Stomach smooth muscle (tissue), 2 donors: Measurements from ENCODE around the gene ZNF217.
A peak's percentile ranks its signal among the peaks of the same experiment; 100 is the strongest.

ENCODE experiments used
- H3K27ac ChIP-seq: one replicate; pipeline ENCODE4 v1.7.0; 2013; ENCODE audit warnings: mild to moderate bottlenecking, low read length, inconsistent platforms
- H3K27me3 ChIP-seq, 2 donors: one replicate each; pipeline ENCODE4 v1.7.0; 2013; ENCODE audit warnings: low read length in 2 of 2; ENCODE audit not compliant: insufficient read depth in 2 of 2, control insufficient read depth in 1 of 2
- H3K36me3 ChIP-seq, 2 donors: one replicate each; pipeline ENCODE4 v1.7.0; 2013; ENCODE audit warnings: low read length in 2 of 2; ENCODE audit not compliant: control insufficient read depth in 2 of 2, insufficient read depth in 2 of 2
- H3K4me1 ChIP-seq: one replicate; pipeline ENCODE4 v1.7.0; 2013; ENCODE audit warnings: low read length; ENCODE audit not compliant: control insufficient read depth, insufficient read depth
- H3K4me3 ChIP-seq, 2 donors: one replicate each; pipeline ENCODE4 v1.7.0; 2013; ENCODE audit warnings: low read length in 2 of 2
- H3K9ac ChIP-seq, 2 donors: one replicate each; pipeline ENCODE4 v1.7.0; 2013; ENCODE audit warnings: low read length in 2 of 2, mild to moderate bottlenecking in 1 of 2
- H3K9me3 ChIP-seq, 2 donors: one replicate each; pipeline ENCODE4 v1.7.0; 2013; ENCODE audit warnings: low read length in 2 of 2; ENCODE audit not compliant: control insufficient read depth in 2 of 2
- donor health status: healthy.
- donor health status: Pancreatic carcinoma.

Gene ZNF217

DNA sequence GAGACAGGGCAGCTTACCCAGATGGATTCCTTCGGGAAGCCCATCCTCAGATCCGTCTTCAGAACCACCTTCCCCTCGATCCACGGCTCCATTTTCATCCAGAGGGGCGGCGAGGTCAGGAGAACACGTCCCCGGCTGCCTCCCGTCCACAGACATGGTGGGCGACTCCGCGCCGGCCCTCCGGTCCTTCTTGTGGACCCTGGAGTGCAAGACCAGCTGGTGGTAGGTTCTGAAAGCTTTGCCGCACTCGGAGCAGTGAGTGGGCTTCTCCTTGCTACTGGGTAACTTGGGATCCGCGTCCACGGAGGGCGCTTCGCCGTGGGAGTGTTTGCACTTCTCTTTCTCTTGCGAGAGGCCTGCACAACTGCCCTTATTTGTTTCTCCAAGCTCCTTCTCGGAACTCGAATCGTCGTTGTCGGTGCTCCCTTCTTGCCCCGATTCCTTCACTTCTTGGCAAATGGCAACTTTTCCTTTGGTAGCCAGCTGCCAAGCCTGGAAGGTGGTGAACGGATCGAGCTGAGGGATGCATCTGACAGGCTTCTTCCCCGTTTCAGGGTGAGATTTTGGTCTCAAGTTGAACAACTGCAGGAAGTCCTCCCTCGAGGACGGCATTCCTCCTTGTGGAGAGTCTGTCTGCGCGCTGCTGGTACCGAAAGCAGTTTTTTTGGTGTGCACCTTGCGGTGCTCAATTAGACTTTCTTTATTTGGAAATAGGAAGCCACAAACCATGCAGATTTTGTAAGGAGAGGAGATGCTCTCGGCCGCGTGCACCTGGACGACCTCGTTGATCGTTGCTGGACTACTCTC is 12.0 kb downstream of the ZNF217 start:
- peaks cover 19% of the 10 kb centered on the region for H3K4me1 ChIP-seq

DNA sequence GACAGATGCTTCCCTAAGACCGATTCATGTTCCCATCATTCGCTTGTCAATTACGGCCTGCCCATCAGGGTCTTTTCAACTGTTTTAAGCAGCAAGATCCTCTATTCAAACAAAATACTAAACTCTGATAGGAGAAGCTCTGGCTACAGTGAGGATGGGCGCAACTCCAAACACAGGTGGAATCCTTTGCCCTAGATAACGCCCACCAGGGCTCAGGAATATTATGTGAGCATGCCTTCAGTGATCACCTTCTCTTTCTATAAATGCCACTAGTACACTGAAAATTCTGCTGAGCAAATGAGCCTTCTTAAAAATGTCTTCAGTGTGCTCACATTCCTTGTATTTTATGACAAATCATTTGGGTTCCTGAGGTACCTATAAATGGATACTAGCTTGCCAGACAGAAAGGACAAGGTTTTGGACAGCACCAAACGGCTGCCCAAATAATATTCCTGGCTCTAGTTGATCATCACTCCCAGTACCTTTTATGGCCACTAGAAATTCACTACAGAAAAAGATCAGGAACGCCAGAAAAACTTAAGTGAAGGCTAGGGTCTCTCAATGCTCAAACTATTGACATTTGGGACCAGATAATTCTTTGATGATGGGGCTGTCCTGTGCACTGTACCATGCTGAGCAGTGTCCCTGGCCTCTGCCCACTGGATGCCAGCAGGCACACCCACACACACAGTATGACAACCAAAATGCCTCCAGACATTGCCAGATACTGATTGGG is 13.1 kb downstream of the ZNF217 start:
- Histone ChIP-seq H3K4me3 (no peak overlapping the region), H3K4me1 (peaks cover 19% of the 10 kb centered on the region), H3K9me3 (no peaks in the 10 kb centered on the region), H3K27me3 (no peaks in the 10 kb centered on the region), H3K9ac (no peak overlapping the region), H3K36me3 (peaks cover 0 to 27% of the 10 kb centered on the region in 2 donors), H3K27ac (no peak overlapping the region)

More for the DNA sequence above, 12.0 kb downstream of the ZNF217 start:
- H3K4me3 ChIP-seq: no peak overlapping the region
- H3K27ac ChIP-seq: no peak overlapping the region
- no peaks in the 10 kb centered on the region for H3K27me3 ChIP-seq
- peaks cover 0 to 17% of the 10 kb centered on the region in 2 donors for H3K36me3 ChIP-seq
- H3K9me3 ChIP-seq: no peaks in the 10 kb centered on the region
- no peak overlapping the region for H3K9ac ChIP-seq

DNA sequence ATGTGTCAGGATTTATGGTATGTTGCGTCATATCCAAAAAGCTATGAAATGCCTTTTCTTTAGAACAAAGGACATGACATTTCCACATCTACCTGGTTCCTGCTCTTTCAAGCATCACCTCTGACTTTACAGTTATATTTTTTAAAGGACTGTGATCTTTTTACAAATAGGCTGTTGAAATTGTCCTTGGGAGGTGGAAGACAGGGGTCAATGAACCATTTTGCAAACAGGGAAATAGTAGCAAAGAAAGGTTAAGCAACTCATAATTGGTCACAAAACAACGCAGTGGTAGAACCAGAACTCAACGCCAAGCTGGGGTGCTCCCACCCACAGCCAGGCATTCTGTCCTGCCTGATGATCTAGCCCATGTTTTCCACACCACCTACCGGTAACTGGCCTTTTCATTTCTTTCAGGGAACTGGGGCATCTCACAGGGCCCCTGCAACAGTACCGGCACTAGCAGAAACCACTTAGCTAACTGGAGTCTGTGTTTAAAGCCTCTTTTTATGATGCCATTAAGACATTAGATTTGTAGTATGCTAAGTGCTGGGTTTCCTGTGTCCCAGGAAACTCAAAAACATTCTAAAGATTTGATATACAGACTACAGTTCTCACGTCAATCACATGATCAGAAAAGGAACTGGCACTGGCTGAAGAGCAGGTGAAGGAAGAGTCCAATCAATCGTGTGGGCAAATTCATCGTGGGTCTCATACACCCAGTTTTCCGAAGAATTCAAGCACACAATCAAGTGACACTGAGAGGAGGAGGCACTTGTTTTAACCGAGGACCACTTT is 13.9 kb downstream of the ZNF217 start:
- H3K4me1 ChIP-seq: peaks cover 19% of the 10 kb centered on the region

DNA sequence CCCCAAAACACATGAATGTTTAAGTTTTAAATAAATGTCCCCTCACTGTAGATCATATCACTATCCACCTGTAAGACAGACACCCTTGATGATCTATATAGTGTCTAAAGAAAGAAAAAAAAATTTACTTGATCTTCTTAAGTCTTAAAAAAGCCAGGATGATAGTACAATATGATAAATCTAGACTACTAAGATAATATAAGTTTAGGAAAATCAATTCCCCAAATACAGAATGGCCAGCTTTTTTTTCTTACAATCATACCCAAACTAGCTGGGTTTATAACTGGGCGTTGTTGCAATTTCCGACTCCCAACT is 14.4 kb downstream of the ZNF217 start:
- Histone ChIP-seq H3K9me3 (no peaks in the 10 kb centered on the region), H3K27ac (no peak overlapping the region), H3K36me3 (peaks cover 0 to 28% of the 10 kb centered on the region in 2 donors), H3K4me3 (peak overlapping the region; percentile 3 to 10), H3K4me1 (peaks cover 19% of the 10 kb centered on the region), H3K27me3 (no peaks in the 10 kb centered on the region), H3K9ac (no peak overlapping the region)

More for the DNA sequence above, 13.9 kb downstream of the ZNF217 start:
- Histone ChIP-seq H3K4me3 (peak overlapping the region in 1 of 2 donors; percentile 0), H3K9me3 (no peaks in the 10 kb centered on the region), H3K27me3 (no peaks in the 10 kb centered on the region), H3K27ac (no peak overlapping the region), H3K36me3 (peaks cover 0 to 28% of the 10 kb centered on the region in 2 donors), H3K9ac (no peak overlapping the region)

DNA sequence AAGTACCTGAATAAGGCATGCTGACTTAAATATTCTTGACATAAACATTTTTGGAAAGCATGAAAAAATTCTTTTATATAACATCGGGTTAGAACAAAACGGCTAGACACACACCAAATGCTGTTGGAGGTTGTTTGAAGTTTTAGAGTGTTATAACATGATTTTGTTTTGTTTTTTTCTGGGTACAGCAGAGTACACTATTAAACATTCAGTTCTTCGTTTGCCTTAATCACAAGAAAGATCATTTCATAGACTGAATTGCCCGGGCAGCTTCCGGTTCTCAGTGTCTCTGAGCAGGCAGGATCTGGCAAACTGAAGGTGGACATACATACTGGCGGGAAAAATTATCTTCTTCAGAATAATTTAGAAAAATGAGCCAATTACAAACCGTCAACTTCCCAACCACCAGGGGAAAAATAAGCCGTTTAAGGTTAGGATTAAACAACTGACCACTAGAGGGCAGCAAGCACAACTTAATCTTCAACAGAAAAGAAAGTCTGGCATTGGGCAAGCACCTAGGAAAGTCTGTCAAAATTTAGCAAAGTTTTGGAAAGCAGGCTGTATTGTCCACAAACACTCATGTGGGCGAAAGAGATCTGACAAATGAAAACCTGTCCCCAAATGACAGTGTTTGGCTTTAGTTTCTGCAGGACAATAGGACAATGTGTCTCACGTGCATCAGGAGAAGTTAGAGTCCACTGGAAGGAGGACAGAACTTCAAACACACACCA is 15.0 kb downstream of the ZNF217 start:
- Histone ChIP-seq H3K4me1 (peaks cover 19% of the 10 kb centered on the region), H3K9ac (peak overlapping the region in 1 of 2 donors; percentile 24), H3K4me3 (peak overlapping the region; percentile 10 to 44), H3K27me3 (no peaks in the 10 kb centered on the region), H3K9me3 (no peaks in the 10 kb centered on the region), H3K27ac (no peak overlapping the region), H3K36me3 (peaks cover 0 to 28% of the 10 kb centered on the region in 2 donors)

DNA sequence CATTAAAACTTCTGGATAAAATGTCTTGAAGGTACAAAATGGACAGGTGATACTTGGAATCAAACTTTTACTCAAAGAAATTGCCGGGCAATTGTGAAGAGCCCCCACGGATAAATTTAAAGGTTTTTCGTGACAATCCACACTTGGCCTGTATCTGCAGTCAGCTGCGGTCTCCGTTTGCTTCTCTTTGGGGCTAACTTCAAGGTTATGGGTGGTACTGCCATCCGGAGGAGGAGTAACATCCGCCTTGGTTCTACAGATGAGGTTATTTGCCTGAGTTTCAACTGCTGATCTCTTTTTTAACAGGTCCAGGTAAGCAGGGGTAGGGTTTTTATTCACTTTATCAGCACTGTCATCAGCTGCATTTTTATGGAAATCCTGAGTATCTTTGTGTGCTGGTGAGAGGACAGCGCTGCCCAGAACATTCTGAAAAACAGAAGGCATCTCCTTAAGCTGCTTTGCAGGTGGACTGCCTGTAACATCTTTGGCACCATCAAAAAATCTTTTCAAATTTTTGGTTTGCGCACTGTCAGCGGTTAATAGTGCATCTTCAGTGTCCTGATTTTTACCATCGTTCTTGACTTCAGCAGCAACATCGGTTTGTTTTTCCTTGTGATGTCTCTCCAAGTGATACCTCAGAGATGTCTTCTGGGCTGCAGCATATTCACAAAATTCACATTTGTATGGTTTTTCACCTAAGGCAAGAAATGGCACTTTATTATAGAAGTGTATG is 16.9 kb downstream of the ZNF217 start:
- no peaks in the 10 kb centered on the region for H3K27me3 ChIP-seq
- H3K36me3 ChIP-seq: peaks cover 0 to 18% of the 10 kb centered on the region in 2 donors
- no peak overlapping the region for H3K4me3 ChIP-seq
- no peak overlapping the region for H3K27ac ChIP-seq
- H3K9me3 ChIP-seq: no peaks in the 10 kb centered on the region
- H3K4me1 ChIP-seq: peaks cover 19% of the 10 kb centered on the region
- H3K9ac ChIP-seq: no peak overlapping the region

DNA sequence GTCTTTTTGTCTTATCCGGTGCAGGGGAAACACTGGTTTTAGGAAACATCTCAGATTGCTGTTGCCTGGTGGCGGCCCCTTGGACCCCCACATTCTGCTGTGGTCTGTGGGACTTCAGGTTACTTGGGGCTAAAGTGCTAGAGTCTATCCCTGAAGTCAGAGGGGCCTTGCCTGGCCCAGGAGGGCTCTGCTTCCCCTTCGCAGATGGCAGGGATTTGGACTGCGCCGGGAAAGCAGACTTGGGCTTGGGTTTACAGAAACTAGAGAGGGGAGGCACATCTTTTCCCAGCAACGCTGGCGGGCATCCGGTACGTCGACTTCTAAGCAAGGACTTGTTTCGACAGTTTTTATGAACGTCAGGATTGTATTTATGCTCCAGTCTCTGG is 17.5 kb downstream of the ZNF217 start:
- H3K4me3 ChIP-seq: no peak overlapping the region
- H3K9me3 ChIP-seq: no peaks in the 10 kb centered on the region
- H3K9ac ChIP-seq: no peak overlapping the region
- H3K27ac ChIP-seq: no peak overlapping the region
- peaks cover 15% of the 10 kb centered on the region for H3K4me1 ChIP-seq
- no peaks in the 10 kb centered on the region for H3K27me3 ChIP-seq
- peaks cover 0 to 15% of the 10 kb centered on the region in 2 donors for H3K36me3 ChIP-seq

DNA sequence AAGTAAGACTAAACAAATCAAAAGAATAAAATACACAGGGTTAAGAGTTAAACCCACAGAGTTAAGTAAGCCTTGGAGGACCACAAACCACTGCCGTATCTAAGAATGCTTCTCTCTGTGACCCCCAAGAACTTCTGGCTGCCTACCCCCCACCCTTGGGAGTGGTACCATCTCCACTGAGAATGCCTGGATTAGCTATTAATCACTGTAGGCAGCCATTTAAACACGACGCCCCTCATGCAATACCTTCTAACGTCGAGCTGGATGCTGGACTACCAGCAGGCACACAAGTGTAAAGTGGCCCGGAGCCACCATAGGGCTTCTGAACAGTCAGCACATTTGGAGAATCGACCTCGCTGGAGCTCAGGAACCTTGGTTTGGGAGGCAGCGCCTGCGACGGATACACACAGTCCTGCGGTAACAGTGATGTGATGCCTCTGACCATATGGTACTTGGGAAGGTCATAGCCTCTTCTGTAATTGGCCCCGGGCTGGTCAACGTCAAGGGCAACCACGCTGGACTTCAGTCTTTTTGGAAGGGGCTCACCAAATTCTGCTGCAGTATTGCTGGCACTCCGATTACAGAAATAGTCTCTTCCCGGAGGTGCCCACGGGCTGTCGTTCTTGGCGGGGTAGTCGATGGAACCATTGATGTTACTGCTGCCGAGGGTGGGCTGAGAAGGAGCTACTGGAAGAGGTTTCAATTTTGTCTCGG is 18.0 kb downstream of the ZNF217 start:
- Histone ChIP-seq H3K36me3 (peaks cover 0 to 15% of the 10 kb centered on the region in 2 donors), H3K27me3 (no peaks in the 10 kb centered on the region), H3K4me1 (peaks cover 13% of the 10 kb centered on the region), H3K9ac (no peak overlapping the region), H3K9me3 (no peaks in the 10 kb centered on the region), H3K4me3 (no peak overlapping the region), H3K27ac (no peak overlapping the region)

DNA sequence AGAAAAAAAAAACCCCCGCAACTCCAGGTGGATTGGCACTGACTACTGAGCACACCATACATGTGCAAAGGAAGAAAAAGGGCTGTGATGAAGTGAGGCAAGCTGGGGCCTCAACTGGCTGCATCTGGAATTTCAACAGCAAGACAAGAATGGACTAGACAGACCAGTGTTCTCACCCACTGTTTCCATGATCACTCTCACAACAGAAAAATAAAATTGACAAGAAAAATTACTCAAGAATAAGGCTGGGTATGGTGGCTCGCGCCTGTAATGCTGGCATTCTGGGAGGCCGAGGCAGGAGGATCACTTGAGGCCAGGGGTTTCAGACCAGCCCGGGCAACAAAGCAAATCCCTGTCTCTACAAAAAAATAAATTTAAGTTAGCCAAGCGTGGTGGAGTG is 18.8 kb downstream of the ZNF217 start:
- peaks cover 7% of the 10 kb centered on the region for H3K4me1 ChIP-seq
- H3K27ac ChIP-seq: no peak overlapping the region
- no peaks in the 10 kb centered on the region for H3K27me3 ChIP-seq
- no peak overlapping the region for H3K4me3 ChIP-seq
- peaks cover 0 to 12% of the 10 kb centered on the region in 2 donors for H3K36me3 ChIP-seq
- no peaks in the 10 kb centered on the region for H3K9me3 ChIP-seq
- H3K9ac ChIP-seq: no peak overlapping the region
